ENCODE measurements around the gene TIMM44.
"Not testable (repeated sequence)": the region's sequence is repeated elsewhere in the genome, so short reads cannot be mapped to it uniquely, and the experiment has no call there.

The TIMM44 gene

GRCh38 chr19:7923295-7924191, 19.9 kb downstream of the TIMM44 start:
- no peak for DNase-seq

- DNase-seq, result no peak
Measured at GRCh38 chr19:7922836-7923195, 20.6 kb downstream of the TIMM44 start.

GRCh38 chr19:7921967-7922835, 21.3 kb downstream of the TIMM44 start:
- DNase-seq, result no peak

- no peak for DNase-seq
Measured at GRCh38 chr19:7921302-7921966, 22.0 kb downstream of the TIMM44 start.

GRCh38 chr19:7920519-7921301, 22.8 kb downstream of the TIMM44 start:
- peak; percentile 99 to 100 for DNase-seq

- DNase-seq, result peak; percentile 98
Measured at GRCh38 chr19:7919610-7920518, 23.6 kb downstream of the TIMM44 start, which contains the start of gene SNAPC2. Gene SNAPC2 (plus strand): TSS chr19:7920338. CDS start chr19:7920367, 29 bp downstream.

- no peak for DNase-seq
Measured at GRCh38 chr19:7918615-7919421, 24.6 kb downstream of the TIMM44 start.

- not testable (repeated sequence) for DNase-seq
Measured at GRCh38 chr19:7918062-7918614, 25.3 kb downstream of the TIMM44 start.

- peak; percentile 64 to 66 for DNase-seq
Measured at GRCh38 chr19:7917267-7918061, 26.0 kb downstream of the TIMM44 start.

- no peak for DNase-seq
Measured at GRCh38 chr19:7916955-7917266, 26.6 kb downstream of the TIMM44 start.

GRCh38 chr19:7916103-7916954, 27.1 kb downstream of the TIMM44 start:
- DNase-seq, result peak; percentile 59 to 67

GRCh38 chr19:7915250-7916102, 28.0 kb downstream of the TIMM44 start:
- no peak for DNase-seq

- DNase-seq, result no peak
Measured at GRCh38 chr19:7914598-7915045, 28.8 kb downstream of the TIMM44 start, which contains the start of gene TGFBR3L. Gene TGFBR3L (plus strand): TSS chr19:7914830.

GRCh38 chr19:7914099-7914498, 29.4 kb downstream of the TIMM44 start:
- DNase-seq, result no peak

- DNase-seq, result no peak
Measured at GRCh38 chr19:7913652-7914051, 29.8 kb downstream of the TIMM44 start.

- no peak for DNase-seq
Measured at GRCh38 chr19:7912697-7913564, 30.5 kb downstream of the TIMM44 start.
